OCI-LY7 (cell line): ENCODE measurements around the gene PPP1R9B. TPM values are rescaled to one million over a fixed set of nuclear protein-coding genes. Genes with fewer than 3 reads are reported as not detected.

Source experiments
- BruUV-seq: library from RNA; stranded (reverse); fragments of 400-500 nt; replicated peaks from 2 replicates; lab custom pipeline; 2021; lab: Mats Ljungman, UMichigan
- CTCF ChIA-PET: fragments of 300-600 bp; sonication (Branson Sonifier 250); formaldehyde crosslinking; loops from one replicate; lab custom pipeline; 2022; ENCODE audit warnings: antibody characterized with exemption; ENCODE audit not compliant: unreplicated experiment; lab: Charles Lee
- POLR2A ChIA-PET: fragments of 300-600 bp; sonication (Branson Sonifier 250); formaldehyde crosslinking; loops from one replicate; lab custom pipeline; 2022; ENCODE audit warnings: antibody characterized with exemption; lab: Charles Lee
- DNase-seq: peaks from one replicate; pipeline ENCODE4 v3.0.0-alpha.2; 2015; ENCODE audit warnings: low spot score
- H2AFZ ChIP-seq: fragments of 200-600 bp; sonication (generic), shearing (Covaris generic); 2 replicates; pipeline ENCODE4 v1.6.1; 2014; ENCODE audit warnings: mild to moderate bottlenecking, antibody characterized with exemption, low read length, moderate library complexity
- H3K27ac ChIP-seq: fragments of 200-600 bp; sonication (generic); 2 replicates; pipeline ENCODE4 v1.5.1; 2014; ENCODE audit warnings: mixed run types, low read depth, mild to moderate bottlenecking, moderate library complexity, low read length, inconsistent platforms; ENCODE audit not compliant: poor library complexity, severe bottlenecking
- H3K36me3 ChIP-seq: fragments of 200-600 bp; sonication (generic); 2 replicates; pipeline ENCODE4 v1.6.1; 2014; ENCODE audit warnings: mild to moderate bottlenecking, antibody characterized with exemption, low read length, moderate library complexity, mixed read lengths; ENCODE audit not compliant: insufficient read depth
- H3K4me1 ChIP-seq: fragments of 200-600 bp; sonication (generic); 2 replicates; pipeline ENCODE4 v1.5.1; 2014; ENCODE audit warnings: mild to moderate bottlenecking, low read length; ENCODE audit not compliant: insufficient read depth, poor library complexity, severe bottlenecking
- H3K4me2 ChIP-seq: fragments of 200-600 bp; sonication (generic); 2 replicates; pipeline ENCODE4 v1.6.1; 2014; ENCODE audit warnings: mild to moderate bottlenecking, low read length
- H3K4me3 ChIP-seq: fragments of 200-600 bp; sonication (generic); 2 replicates; pipeline ENCODE4 v1.5.1; 2014; ENCODE audit warnings: mild to moderate bottlenecking, low read depth, low read length; ENCODE audit not compliant: poor library complexity, severe bottlenecking
- H3K79me2 ChIP-seq: fragments of 200-600 bp; sonication (generic); 2 replicates; pipeline ENCODE4 v1.6.1; 2016; ENCODE audit warnings: low read depth, mild to moderate bottlenecking, low read length, moderate library complexity, mixed read lengths; ENCODE audit not compliant: insufficient read depth
- H3K9me2 ChIP-seq: fragments of 200-600 bp; sonication (generic); 2 replicates; pipeline ENCODE4 v1.6.1; 2016; ENCODE audit warnings: mild to moderate bottlenecking, low read length, mixed read lengths; ENCODE audit not compliant: insufficient read depth
- H3K9me3 ChIP-seq: fragments of 200-600 bp; sonication (generic); 2 replicates; pipeline ENCODE4 v1.6.1; 2014; ENCODE audit warnings: mild to moderate bottlenecking, mixed run types, low read length, mixed read lengths
- H4K20me1 ChIP-seq: fragments of 200-600 bp; sonication (generic); 2 replicates; pipeline ENCODE4 v1.6.1; 2014; ENCODE audit warnings: mild to moderate bottlenecking, antibody characterized with exemption, low read length, moderate library complexity, mixed read lengths; ENCODE audit not compliant: insufficient read depth
- EZH2phosphoT487 ChIP-seq: fragments of 200-600 bp; sonication (generic); IDR thresholded peaks from 2 replicates; pipeline ENCODE4 v1.6.1; 2018; ENCODE audit warnings: low read depth, borderline replicate concordance, mild to moderate bottlenecking, mixed run types, antibody characterized with exemption, low read length, moderate library complexity, mixed read lengths
- intact Hi-C: fragments of 100-400 bp; cut with micrococcal nuclease; formaldehyde crosslinking; loops from one replicate; pipeline ENCODE4 v1.10.0; 2022; ENCODE audit not compliant: unreplicated experiment
- total RNA-seq, 2 experiments: library from RNA; depleted of rRNA in 1 of 2; stranded (reverse); fragments of >200 nt in 1 of 2; shearing (Covaris generic) in 1 of 2; gene quantifications; 2 replicates each; pipeline ENCODE4 v1.2.3, GENCODE V29; 2014 to 2022
- TF ChIP-seq, protein P1 (sequence below): fragments of 200-600 bp; sonication (generic); conservative IDR thresholded peaks from 2 replicates; pipeline ENCODE4 v1.5.1; 2014; ENCODE audit warnings: mild to moderate bottlenecking, antibody characterized with exemption, low read length, moderate library complexity, mixed read lengths

The PPP1R9B gene
- total RNA-seq, 2 experiments from 2014 or later: 45.3 to 87.0 TPM

GRCh38 chr17:50181591-50182560 is 31.4 kb upstream of the PPP1R9B start:
- Histone ChIP-seq H3K36me3 (no peaks in the 10 kb centered on the region), H3K79me2 (no peaks in the 10 kb centered on the region), H2AFZ (no peak overlapping the region), H3K9me2 (no peaks in the 10 kb centered on the region), H3K4me2 (no peak overlapping the region), H3K4me1 (peaks cover 39% of the 10 kb centered on the region), H3K4me3 (no peak overlapping the region), H4K20me1 (no peaks in the 10 kb centered on the region), H3K27ac (no peak overlapping the region), H3K9me3 (no peaks in the 10 kb centered on the region)
- TF ChIP-seq, protein P1, sequence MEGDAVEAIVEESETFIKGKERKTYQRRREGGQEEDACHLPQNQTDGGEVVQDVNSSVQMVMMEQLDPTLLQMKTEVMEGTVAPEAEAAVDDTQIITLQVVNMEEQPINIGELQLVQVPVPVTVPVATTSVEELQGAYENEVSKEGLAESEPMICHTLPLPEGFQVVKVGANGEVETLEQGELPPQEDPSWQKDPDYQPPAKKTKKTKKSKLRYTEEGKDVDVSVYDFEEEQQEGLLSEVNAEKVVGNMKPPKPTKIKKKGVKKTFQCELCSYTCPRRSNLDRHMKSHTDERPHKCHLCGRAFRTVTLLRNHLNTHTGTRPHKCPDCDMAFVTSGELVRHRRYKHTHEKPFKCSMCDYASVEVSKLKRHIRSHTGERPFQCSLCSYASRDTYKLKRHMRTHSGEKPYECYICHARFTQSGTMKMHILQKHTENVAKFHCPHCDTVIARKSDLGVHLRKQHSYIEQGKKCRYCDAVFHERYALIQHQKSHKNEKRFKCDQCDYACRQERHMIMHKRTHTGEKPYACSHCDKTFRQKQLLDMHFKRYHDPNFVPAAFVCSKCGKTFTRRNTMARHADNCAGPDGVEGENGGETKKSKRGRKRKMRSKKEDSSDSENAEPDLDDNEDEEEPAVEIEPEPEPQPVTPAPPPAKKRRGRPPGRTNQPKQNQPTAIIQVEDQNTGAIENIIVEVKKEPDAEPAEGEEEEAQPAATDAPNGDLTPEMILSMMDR: no peak
- no peak for TF ChIP-seq EZH2phosphoT487
- POLR2A ChIA-PET: no interaction called here
- BruUV-seq: no TSS peak
- no peak for DNase-seq
- CTCF ChIA-PET: interaction anchor here (1.2 kb wide), 1 partner anchor 12 kb away, joined by 3 read pairs; no protein-coding TSS in a partner anchor
- intact Hi-C loops: no loop called here

GRCh38 chr17:50181144-50181543 is 30.7 kb upstream of the PPP1R9B start:
- Histone ChIP-seq H3K79me2 (no peaks in the 10 kb centered on the region), H3K9me3 (no peaks in the 10 kb centered on the region), H3K9me2 (no peaks in the 10 kb centered on the region), H3K27ac (no peak overlapping the region), H3K4me3 (no peak overlapping the region), H4K20me1 (no peaks in the 10 kb centered on the region), H2AFZ (no peak overlapping the region), H3K4me1 (peaks cover 39% of the 10 kb centered on the region), H3K36me3 (no peaks in the 10 kb centered on the region), H3K4me2 (no peak overlapping the region)
- intact Hi-C loops: no loop called here
- BruUV-seq: no TSS peak
- no peak for DNase-seq
- CTCF ChIA-PET: interaction anchor here (0.7 to 1.2 kb wide), 2 partner anchors 9 to 11 kb away, joined by 3 read pairs; no protein-coding TSS in a partner anchor
- no peak for TF ChIP-seq EZH2phosphoT487
- TF ChIP-seq, protein P1: no peak
- POLR2A ChIA-PET: no interaction called here

DNA sequence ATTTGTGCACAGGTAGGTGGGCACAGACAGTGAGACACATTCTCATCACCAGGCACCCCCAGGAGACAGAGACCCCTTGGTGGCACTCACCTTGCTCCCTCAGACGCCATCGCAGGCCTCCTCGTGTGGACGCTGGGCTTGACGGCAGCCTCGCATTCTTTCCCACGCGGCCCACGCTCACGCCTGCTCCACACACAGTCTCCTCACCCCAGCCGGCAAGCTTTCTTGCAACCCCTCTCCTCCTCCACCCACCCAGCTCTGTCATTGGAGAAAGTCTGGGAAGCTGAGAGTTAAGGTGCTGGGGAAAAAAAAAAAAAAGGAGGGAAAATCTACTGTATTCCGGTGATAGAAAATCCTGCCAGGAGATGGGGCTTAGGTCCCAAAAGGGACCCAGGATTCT is 30.1 kb upstream of the PPP1R9B start:
- H4K20me1 ChIP-seq: no peaks in the 10 kb centered on the region
- no peaks in the 10 kb centered on the region for H3K9me3 ChIP-seq
- no peak overlapping the region for H3K4me2 ChIP-seq
- no peak overlapping the region for H3K27ac ChIP-seq
- H3K4me1 ChIP-seq: peaks cover 39% of the 10 kb centered on the region
- BruUV-seq: no TSS peak
- H3K36me3 ChIP-seq: no peaks in the 10 kb centered on the region
- no peak overlapping the region for H3K4me3 ChIP-seq
- no peaks in the 10 kb centered on the region for H3K79me2 ChIP-seq
- H2AFZ ChIP-seq: no peak overlapping the region
- TF ChIP-seq EZH2phosphoT487: no peak
- TF ChIP-seq, protein P1: no peak
- H3K9me2 ChIP-seq: no peaks in the 10 kb centered on the region
- ChIA-PET CTCF (interaction anchor here (0.7 kb wide), 1 partner anchor 8 kb away, joined by 3 read pairs; no protein-coding TSS in a partner anchor), POLR2A (no interaction called here)
- no peak for DNase-seq
- intact Hi-C loops: no loop called here
